GM12891 (cell line): ENCODE results near the gene COL5A2.

Experiments
- PAX5 ChIP-seq: IDR thresholded peaks from 2 replicates; pipeline ENCODE4 v1.6.1; 2011; ENCODE audit warnings: low read length, moderate library complexity, mild to moderate bottlenecking; ENCODE audit not compliant: insufficient read depth, severe bottlenecking
- POLR2A ChIP-seq: IDR thresholded peaks from 2 replicates; pipeline ENCODE4 v1.6.1; 2011; ENCODE audit warnings: low read depth, low read length, control low read depth
- POLR2AphosphoS5 ChIP-seq: IDR thresholded peaks from 2 replicates; pipeline ENCODE4 v1.6.1; 2011; ENCODE audit warnings: low read depth, low read length, control low read depth
- SPI1 ChIP-seq: IDR thresholded peaks from 2 replicates; pipeline ENCODE4 v1.6.1; 2011; ENCODE audit warnings: low read depth, low read length, control low read depth
- TAF1 ChIP-seq: IDR thresholded peaks from 2 replicates; pipeline ENCODE4 v1.6.1; 2011; ENCODE audit warnings: low read depth, low read length, control low read depth

- TF ChIP-seq POLR2AphosphoS5 (no peak), TAF1 (no peak), POLR2A (no peak), SPI1 (no peak), PAX5 (no peak)
These were observed 42.4 kb upstream of the COL5A2 start for GRCh38 chr2:189221811-189222467.
